Measurements from ENCODE around the gene OR11H6. TPM values are rescaled to one million over a fixed set of nuclear protein-coding genes. Genes with fewer than 3 reads are reported as not detected.
"Not testable (repeated sequence)": the region's sequence is repeated elsewhere in the genome, so short reads cannot be mapped to it uniquely, and the experiment has no call there.

OR11H6 gene
- total and polyA plus RNA-seq, 2 donors (not counting 1 experiment from before 2014, with no cell fraction given), result not detected

DNA sequence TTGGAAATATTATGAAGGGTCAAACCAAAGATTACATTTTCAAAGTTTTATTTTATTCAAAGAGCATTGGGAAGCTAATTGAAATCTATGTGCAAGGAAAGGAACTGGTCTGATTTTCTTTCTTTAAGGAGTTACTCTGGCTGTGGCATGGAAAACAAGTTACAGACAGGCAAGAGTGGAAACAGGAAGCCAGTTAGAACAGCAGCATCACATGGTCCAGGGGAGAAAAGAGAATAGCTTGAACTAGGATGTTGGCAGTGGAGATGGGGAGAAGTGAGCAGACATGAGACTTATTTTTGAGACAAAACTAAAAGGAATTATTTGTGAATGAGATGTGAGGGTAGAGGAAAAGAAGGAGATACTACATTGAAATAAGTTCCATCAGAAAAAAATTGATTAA, 29.4 kb upstream of the OR11H6 start:
- Histone ChIP-seq H3K9me3 (ENCODE audit: control extremely low read depth in 1 of 3, control insufficient read depth in 2 of 3, insufficient read depth in 1 of 3, low read length in 2 of 3) (no peaks in the 10 kb centered on the region), H3K79me2 (ENCODE audit: control insufficient read depth, insufficient read depth, low read length) (no peaks in the 10 kb centered on the region), H3K27ac (ENCODE audit: low read length in 2 of 2) (no peak overlapping the region), H3K4me1 (ENCODE audit: control insufficient read depth in 2 of 2, insufficient read depth in 2 of 2, low read length in 2 of 2) (no peaks in the 10 kb centered on the region), H4K20me1 (ENCODE audit: control insufficient read depth, insufficient read depth, low read length, poor library complexity, severe bottlenecking) (no peaks in the 10 kb centered on the region), H2AFZ (ENCODE audit: insufficient read depth, low read depth, low read length, poor library complexity, severe bottlenecking) (no peak overlapping the region), H3K9ac (ENCODE audit: low read length) (no peak overlapping the region), H3K4me2 (replicated peaks; ENCODE audit: low read depth, low read length, poor library complexity, severe bottlenecking) (no peak overlapping the region), H3K27me3 (replicated peaks in 1 of 4; ENCODE audit: control extremely low read depth in 1 of 4, control insufficient read depth in 3 of 4, insufficient read depth in 4 of 4, low read length in 3 of 4) (no peaks in the 10 kb centered on the region), H3K36me3 (replicated peaks in 1 of 2; ENCODE audit: control extremely low read depth in 1 of 2, control insufficient read depth in 1 of 2, extremely low read depth in 1 of 2, insufficient read depth in 2 of 2, low read length in 1 of 2) (no peaks in the 10 kb centered on the region), H3K4me3 (ENCODE audit: control extremely low read depth in 1 of 5, extremely low read depth in 1 of 5, insufficient read depth in 1 of 5, low read depth in 2 of 5, low read length in 4 of 5) (no peak overlapping the region)
- DNase-seq (no peak), ATAC-seq (ENCODE audit: low read depth) (no peak)
- ChIA-PET POLR2A (no interaction called here), CTCF (no interaction called here)
- Mint-ChIP-seq H3K27ac (no peak overlapping the region), H3K27me3 (peaks cover 23% of the 10 kb centered on the region), H3K9me3 (ENCODE audit: insufficient read depth) (no peaks in the 10 kb centered on the region), H3K4me3 (no peak overlapping the region), H3K4me1 (no peaks in the 10 kb centered on the region)
- intact Hi-C loops (cut with micrococcal nuclease), result no loop called here
- TF ChIP-seq EZH2 (IDR thresholded peaks at IDR 0.05; ENCODE audit: borderline replicate concordance, insufficient read depth, low read depth, low read length, poor library complexity, severe bottlenecking), result no peak
- TF ChIP-seq CTCF (IDR thresholded peaks at IDR 0.05), result no peak

DNA sequence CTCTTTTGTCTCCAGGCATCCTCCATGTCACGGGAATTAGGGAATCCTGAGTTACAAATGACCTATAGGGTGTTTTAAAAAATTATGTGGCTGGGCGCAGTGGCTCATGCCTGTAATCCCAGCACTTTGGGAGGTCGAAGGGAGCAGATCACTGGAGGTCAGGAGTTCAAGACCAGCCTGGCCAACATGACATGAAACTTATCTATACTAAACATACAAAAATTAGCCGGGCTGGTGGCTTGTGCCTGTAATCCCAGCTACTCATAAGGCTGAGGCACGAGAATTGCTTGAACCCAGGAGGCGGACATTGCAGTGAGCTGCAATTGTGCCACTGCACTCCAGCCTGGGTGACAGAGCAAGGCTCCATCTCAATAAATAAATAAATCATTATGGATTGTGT, 28.3 kb upstream of the OR11H6 start:
- DNase-seq; H2AFZ ChIP-seq (ENCODE audit: insufficient read depth, low read depth, low read length, poor library complexity, severe bottlenecking); H3K9me3 Mint-ChIP-seq (ENCODE audit: insufficient read depth); H3K4me3 Mint-ChIP-seq; H3K36me3 ChIP-seq (replicated peaks in 1 of 2; ENCODE audit: control extremely low read depth in 1 of 2, control insufficient read depth in 1 of 2, extremely low read depth in 1 of 2, insufficient read depth in 2 of 2, low read length in 1 of 2); H4K20me1 ChIP-seq (ENCODE audit: control insufficient read depth, insufficient read depth, low read length, poor library complexity, severe bottlenecking); POLR2A ChIA-PET; CTCF ChIA-PET; H3K9ac ChIP-seq (ENCODE audit: low read length); ATAC-seq (ENCODE audit: low read depth); H3K4me1 ChIP-seq (ENCODE audit: control insufficient read depth in 2 of 2, insufficient read depth in 2 of 2, low read length in 2 of 2); H3K79me2 ChIP-seq (ENCODE audit: control insufficient read depth, insufficient read depth, low read length); H3K4me1 Mint-ChIP-seq; H3K27ac ChIP-seq (ENCODE audit: low read length in 2 of 2); H3K27me3 ChIP-seq (replicated peaks in 1 of 4; ENCODE audit: control extremely low read depth in 1 of 4, control insufficient read depth in 3 of 4, insufficient read depth in 4 of 4, low read length in 3 of 4); H3K4me2 ChIP-seq (replicated peaks; ENCODE audit: low read depth, low read length, poor library complexity, severe bottlenecking); H3K9me3 ChIP-seq (ENCODE audit: control extremely low read depth in 1 of 3, control insufficient read depth in 2 of 3, insufficient read depth in 1 of 3, low read length in 2 of 3); H3K4me3 ChIP-seq (ENCODE audit: control extremely low read depth in 1 of 5, extremely low read depth in 1 of 5, insufficient read depth in 1 of 5, low read depth in 2 of 5, low read length in 4 of 5); H3K27ac Mint-ChIP-seq; intact Hi-C loops (cut with micrococcal nuclease): not testable (repeated sequence)
- H3K27me3 Mint-ChIP-seq, result peaks cover 27% of the 10 kb centered on the region
- 84% methylated on average over 4 of the region's 6 CpGs for WGBS (ENCODE audit: insufficient coverage)
